Neuronal stem cell (in vitro differentiated cells): ENCODE measurements around the gene NOS1.

ENCODE experiments used
- DNase-seq: peaks from one replicate; pipeline ENCODE4 v3.0.0-alpha.2; 2013; ENCODE audit warnings: low spot score
- H2AFZ ChIP-seq: one replicate; pipeline ENCODE4 v1.6.1; 2013; ENCODE audit warnings: mild to moderate bottlenecking, low read length, inconsistent platforms
- H2AK5ac ChIP-seq: 2 replicates; pipeline ENCODE4 v1.6.1; 2013; ENCODE audit warnings: low read depth, mild to moderate bottlenecking, inconsistent platforms, low read length, moderate library complexity, mixed read lengths
- H2BK120ac ChIP-seq: 2 replicates; pipeline ENCODE4 v1.6.1; 2013; ENCODE audit warnings: low read depth, mild to moderate bottlenecking, inconsistent platforms, low read length, moderate library complexity, mixed read lengths
- H2BK12ac ChIP-seq: one replicate; pipeline ENCODE4 v1.6.1; 2013; ENCODE audit warnings: low read length, inconsistent platforms
- H2BK15ac ChIP-seq: 2 replicates; pipeline ENCODE4 v1.6.1; 2013; ENCODE audit warnings: mild to moderate bottlenecking, low read length, inconsistent platforms, mixed read lengths
- H2BK5ac ChIP-seq: one replicate; pipeline ENCODE4 v1.6.1; 2013; ENCODE audit warnings: inconsistent platforms, mild to moderate bottlenecking, low read length, moderate library complexity
- H3K14ac ChIP-seq: one replicate; pipeline ENCODE4 v1.6.1; 2013; ENCODE audit warnings: low read length, inconsistent platforms
- H3K18ac ChIP-seq: 2 replicates; pipeline ENCODE4 v1.6.1; 2013; ENCODE audit warnings: low read length, inconsistent platforms
- H3K23ac ChIP-seq: 2 replicates; pipeline ENCODE4 v1.6.1; 2013; ENCODE audit warnings: low read depth, mild to moderate bottlenecking, mixed read lengths, low read length, inconsistent platforms; ENCODE audit not compliant: poor library complexity
- H3K27ac ChIP-seq: replicated peaks from 3 replicates; pipeline ENCODE4 v1.5.1; 2013; ENCODE audit warnings: low read length, inconsistent platforms
- H3K27me3 ChIP-seq, 3 experiments: 2 replicates each; pipeline ENCODE4 v1.6.1; 2013; ENCODE audit warnings: low read length in 3 of 3, mild to moderate bottlenecking in 2 of 3, inconsistent platforms in 1 of 3, low read depth in 1 of 3, mixed read lengths in 1 of 3, moderate library complexity in 1 of 3; ENCODE audit not compliant: control insufficient read depth in 3 of 3, insufficient read depth in 3 of 3
- H3K36me3 ChIP-seq, 2 donors: replicated peaks in 1 of 2; 2 replicates each; pipeline ENCODE4 v1.6.1; 2013; ENCODE audit warnings: low read length in 2 of 2; ENCODE audit not compliant: control insufficient read depth in 2 of 2, insufficient read depth in 2 of 2
- H3K4ac ChIP-seq: 2 replicates; pipeline ENCODE4 v1.6.1; 2013; ENCODE audit warnings: inconsistent platforms, mild to moderate bottlenecking, low read length, moderate library complexity
- H3K4me1 ChIP-seq, 2 donors: 1 replicate in 1 of 2; 2 replicates in 1 of 2; pipeline ENCODE4 v1.6.1; 2013; ENCODE audit warnings: low read length in 2 of 2, low read depth in 1 of 2; ENCODE audit not compliant: control insufficient read depth in 2 of 2, insufficient read depth in 1 of 2
- H3K4me2 ChIP-seq: one replicate; pipeline ENCODE4 v1.6.1; 2013; ENCODE audit warnings: mild to moderate bottlenecking, low read length, inconsistent platforms; ENCODE audit not compliant: insufficient read depth, poor library complexity, severe bottlenecking
- H3K4me3 ChIP-seq, 2 donors: 2 replicates each; pipeline ENCODE4 v1.5.1; 2013; ENCODE audit warnings: low read length in 2 of 2, mild to moderate bottlenecking in 2 of 2, inconsistent platforms in 1 of 2, moderate library complexity in 1 of 2
- H3K79me1 ChIP-seq: one replicate; pipeline ENCODE4 v1.6.1; 2013; ENCODE audit warnings: low read depth, mild to moderate bottlenecking, inconsistent platforms, low read length, moderate library complexity
- H3K9ac ChIP-seq: one replicate; pipeline ENCODE4 v1.6.1; 2013; ENCODE audit warnings: mild to moderate bottlenecking, low read depth, low read length, inconsistent platforms; ENCODE audit not compliant: poor library complexity
- H3K9me3 ChIP-seq, 2 donors: replicated peaks in 1 of 2; 2 replicates each; pipeline versions ENCODE3 to v1.6.1; 2013; ENCODE audit warnings: low read length in 2 of 2, mild to moderate bottlenecking in 2 of 2, inconsistent platforms in 1 of 2, low read depth in 1 of 2, mixed read lengths in 1 of 2, moderate library complexity in 1 of 2; ENCODE audit not compliant: control insufficient read depth in 2 of 2, insufficient read depth in 1 of 2
- H4K8ac ChIP-seq: one replicate; pipeline ENCODE4 v1.6.1; 2013; ENCODE audit warnings: low read depth, mild to moderate bottlenecking, inconsistent platforms, low read length, moderate library complexity
- H4K91ac ChIP-seq: one replicate; pipeline ENCODE4 v1.6.1; 2013; ENCODE audit warnings: low read length, low read depth, mild to moderate bottlenecking, inconsistent platforms; ENCODE audit not compliant: poor library complexity
- WGBS, 2 donors: extraction: QIAGEN DNeasy Blood & Tissue Kit; methylation state at CpG; one replicate each; pipeline ENCODE4 v1.1.7; 2013; ENCODE audit warnings: missing lambda C conversion rate in 2 of 2, mixed read lengths in 1 of 2; ENCODE audit not compliant: insufficient read length in 2 of 2, insufficient replicate concordance in 1 of 2; ENCODE audit errors: extremely low coverage in 2 of 2; 5-methylcytosine and 5-hydroxymethylcytosine counted together

The NOS1 gene

DNA sequence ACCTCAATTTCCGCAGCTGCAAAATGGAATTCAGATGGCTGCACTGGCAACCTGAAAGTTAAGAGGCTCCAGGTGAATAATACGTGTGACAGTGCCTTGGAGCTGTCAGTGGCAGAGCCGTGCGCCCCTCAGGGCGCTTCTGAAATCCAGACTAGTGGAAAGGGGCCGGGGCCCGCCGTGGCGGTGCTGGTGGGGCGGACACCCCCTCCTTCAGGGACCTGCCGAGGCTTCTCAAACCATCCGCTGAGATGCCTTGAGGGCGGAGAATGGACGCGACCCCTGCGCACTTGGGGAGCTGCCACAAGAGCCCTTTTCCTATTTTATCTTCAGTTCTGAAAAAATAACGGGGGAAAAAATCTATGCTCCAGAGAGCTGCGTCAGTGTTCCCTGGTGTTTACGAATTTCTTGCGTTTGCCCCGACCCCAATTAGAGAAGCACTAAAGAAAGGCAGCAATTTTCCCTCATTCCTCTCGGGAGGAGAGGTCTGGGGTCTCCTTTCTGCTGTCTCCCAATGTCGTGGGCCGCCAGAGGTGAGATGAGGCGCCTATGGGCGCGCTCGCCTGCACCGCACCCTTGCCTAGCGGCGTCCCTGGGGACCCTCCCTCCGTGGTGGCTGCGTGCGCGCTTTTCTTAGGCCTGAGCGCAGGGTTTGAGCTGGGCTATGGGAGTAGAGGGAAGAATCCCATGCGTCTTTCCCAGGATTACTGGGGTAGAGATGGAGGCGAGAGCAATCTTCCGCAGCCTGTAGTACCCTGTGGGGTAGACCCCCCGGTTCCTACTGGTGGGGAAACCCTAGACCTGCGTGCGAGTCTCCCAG lies 2.2 kb downstream of the NOS1 start:
- H3K23ac ChIP-seq, result no peak overlapping the region
- H3K36me3 ChIP-seq, result no peaks in the 10 kb centered on the region
- peak overlapping the region; percentile 9 for H3K9ac ChIP-seq
- no peaks in the 10 kb centered on the region for H3K9me3 ChIP-seq
- no peak overlapping the region for H3K18ac ChIP-seq
- no peak overlapping the region for H3K14ac ChIP-seq
- no peak overlapping the region for H3K4me2 ChIP-seq
- no peak overlapping the region for H2AFZ ChIP-seq
- H4K91ac ChIP-seq, result no peak overlapping the region
- no peaks in the 10 kb centered on the region for H3K79me1 ChIP-seq
- H3K27ac ChIP-seq, result no peak overlapping the region
- no peak overlapping the region for H3K4ac ChIP-seq
- DNase-seq, result no peak
- no peak overlapping the region for H2BK5ac ChIP-seq
- no peak overlapping the region for H4K8ac ChIP-seq
- no peak overlapping the region for H2BK15ac ChIP-seq
- WGBS, 2 donors, result no CpG with 5 or more reads among the region's 42 CpGs
- H3K4me1 ChIP-seq, result peaks cover 0 to 2% of the 10 kb centered on the region in 2 donors
- H3K27me3 ChIP-seq, result peaks cover 35 to 75% (median 69%) of the 10 kb centered on the region in 3 experiments
- no peak overlapping the region for H3K4me3 ChIP-seq
- no peak overlapping the region for H2BK12ac ChIP-seq
- H2AK5ac ChIP-seq, result no peak overlapping the region
- H2BK120ac ChIP-seq, result no peak overlapping the region

DNA sequence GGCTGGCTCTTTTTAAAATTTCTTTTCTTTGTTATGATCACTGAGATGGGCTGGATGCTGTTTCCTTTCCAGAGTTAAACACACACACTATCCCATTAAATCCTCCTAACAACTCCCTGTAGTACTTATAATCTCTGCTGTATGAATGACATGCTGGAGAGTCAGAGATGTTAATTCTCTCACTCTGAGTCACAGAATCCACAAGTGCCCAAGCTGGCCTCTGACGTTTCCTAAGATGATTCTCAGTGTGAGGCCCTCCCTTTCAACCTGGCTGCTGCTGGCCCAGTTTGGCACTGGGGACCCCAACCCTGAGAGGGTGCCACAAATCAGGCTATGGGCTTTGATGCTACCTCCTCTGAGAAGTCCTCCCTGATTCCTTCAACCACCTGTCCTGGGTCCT lies 5.4 kb downstream of the NOS1 start:
- Histone ChIP-seq H3K23ac (no peak overlapping the region), H3K27me3 (peaks cover 21 to 50% (median 37%) of the 10 kb centered on the region in 3 experiments), H2BK12ac (no peak overlapping the region), H3K9ac (no peak overlapping the region), H3K9me3 (no peaks in the 10 kb centered on the region), H3K4ac (no peak overlapping the region), H3K14ac (no peak overlapping the region), H3K4me3 (no peak overlapping the region), H3K79me1 (no peaks in the 10 kb centered on the region), H4K91ac (no peak overlapping the region), H3K36me3 (no peaks in the 10 kb centered on the region), H3K4me2 (no peak overlapping the region), H2AFZ (no peak overlapping the region), H2AK5ac (no peak overlapping the region), H2BK15ac (no peak overlapping the region), H2BK5ac (no peak overlapping the region), H2BK120ac (no peak overlapping the region), H3K18ac (no peak overlapping the region), H3K27ac (no peak overlapping the region), H4K8ac (no peak overlapping the region), H3K4me1 (peaks cover 0 to 2% of the 10 kb centered on the region in 2 donors)
- no peak for DNase-seq
- no CpG with 5 or more reads among the region's 1 CpG for WGBS, 2 donors

DNA sequence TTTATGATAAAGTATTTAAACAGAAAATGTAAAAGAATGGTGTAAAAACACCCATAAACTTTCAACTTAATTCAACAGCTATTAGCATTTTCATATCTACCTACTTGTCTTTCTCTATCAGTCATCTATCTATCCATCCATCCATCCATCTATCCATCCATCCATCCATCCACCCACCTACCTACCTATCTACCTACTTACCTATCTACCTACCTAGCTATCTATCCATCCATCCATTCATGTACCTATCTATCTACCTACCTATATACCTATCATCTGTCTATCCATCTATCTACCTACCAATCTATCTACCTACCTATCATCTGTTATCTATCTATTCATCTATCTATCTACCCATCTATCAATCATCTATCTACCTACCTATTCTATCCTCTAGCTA lies 8.5 kb downstream of the NOS1 start:
- H3K4ac ChIP-seq, result no peak overlapping the region
- no peak overlapping the region for H3K27ac ChIP-seq
- no peaks in the 10 kb centered on the region for H3K36me3 ChIP-seq
- no peak overlapping the region for H3K23ac ChIP-seq
- no peak overlapping the region for H2BK12ac ChIP-seq
- no peak for DNase-seq
- no peak overlapping the region for H4K91ac ChIP-seq
- no peak overlapping the region for H2BK5ac ChIP-seq
- H2BK15ac ChIP-seq, result no peak overlapping the region
- H3K9ac ChIP-seq, result no peak overlapping the region
- no peak overlapping the region for H3K4me3 ChIP-seq
- no peaks in the 10 kb centered on the region for H3K79me1 ChIP-seq
- H3K4me2 ChIP-seq, result no peak overlapping the region
- no peak overlapping the region for H3K14ac ChIP-seq
- no peak overlapping the region for H4K8ac ChIP-seq
- H3K4me1 ChIP-seq, result no peaks in the 10 kb centered on the region
- H2AFZ ChIP-seq, result no peak overlapping the region
- peaks cover 0 to 20% (median 7%) of the 10 kb centered on the region in 3 experiments for H3K27me3 ChIP-seq
- no peak overlapping the region for H2BK120ac ChIP-seq
- H3K18ac ChIP-seq, result no peak overlapping the region
- no peak overlapping the region for H2AK5ac ChIP-seq
- H3K9me3 ChIP-seq, result no peaks in the 10 kb centered on the region

DNA sequence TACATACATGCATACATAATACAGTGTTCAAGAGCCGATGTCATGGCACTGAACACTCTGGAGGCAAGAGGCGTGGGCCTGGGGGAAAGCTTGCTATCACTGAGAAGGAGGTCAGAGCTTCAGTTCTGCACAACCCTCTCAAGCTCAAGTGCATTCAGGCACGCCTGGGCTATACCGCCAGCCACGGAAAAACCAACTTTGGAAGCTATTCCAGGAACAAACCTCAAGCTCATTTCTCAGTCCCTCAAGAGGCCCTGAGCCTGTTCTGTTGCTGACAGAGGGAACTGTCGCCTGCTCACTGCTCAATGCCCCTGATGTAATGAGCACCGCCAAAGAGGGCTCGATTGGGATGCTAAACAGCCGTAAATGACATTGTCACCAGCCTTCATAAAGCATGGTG lies 9.2 kb downstream of the NOS1 start:
- Histone ChIP-seq H4K91ac (no peak overlapping the region), H4K8ac (no peak overlapping the region), H3K4ac (no peak overlapping the region), H2BK5ac (no peak overlapping the region), H3K79me1 (no peaks in the 10 kb centered on the region), H3K4me1 (no peaks in the 10 kb centered on the region), H2BK120ac (no peak overlapping the region), H3K9me3 (no peaks in the 10 kb centered on the region), H3K36me3 (no peaks in the 10 kb centered on the region), H3K27ac (no peak overlapping the region), H2BK12ac (no peak overlapping the region), H2BK15ac (no peak overlapping the region), H3K4me2 (no peak overlapping the region), H3K4me3 (no peak overlapping the region), H2AFZ (no peak overlapping the region), H3K9ac (no peak overlapping the region), H3K27me3 (peaks cover 0 to 13% (median 0%) of the 10 kb centered on the region in 3 experiments), H2AK5ac (no peak overlapping the region), H3K14ac (no peak overlapping the region), H3K23ac (no peak overlapping the region), H3K18ac (no peak overlapping the region)
- DNase-seq, result no peak
- WGBS, 2 donors, result no CpG with 5 or more reads among the region's 9 CpGs
